Tibial nerve (tissue), 4 donors: ENCODE results near the gene BACH2.

Source experiments
- EP300 ChIP-seq, 2 donors: sonication (generic); formaldehyde crosslinking; IDR thresholded peaks; one replicate each; pipeline ENCODE4 v1.6.1; 2017; ENCODE audit warnings: antibody characterized with exemption in 2 of 2, mild to moderate bottlenecking in 1 of 2
- POLR2A ChIP-seq, 2 donors: fragments of 450-650 bp; IDR thresholded peaks; one replicate each; pipeline ENCODE4 v1.6.1; 2017; ENCODE audit warnings: antibody characterized with exemption in 2 of 2, mild to moderate bottlenecking in 2 of 2, moderate library complexity in 2 of 2
- TF ChIP-seq, protein P1 (sequence below), 5 experiments: fragments of 200-600 bp in 3 of 5; fragments of 450-650 bp in 2 of 5; sonication (generic) in 3 of 5; IDR thresholded peaks; one replicate each; pipeline ENCODE4 v1.5.1; 2016 to 2019; ENCODE audit warnings: antibody characterized with exemption in 5 of 5, mild to moderate bottlenecking in 3 of 5, moderate library complexity in 2 of 5

DNA sequence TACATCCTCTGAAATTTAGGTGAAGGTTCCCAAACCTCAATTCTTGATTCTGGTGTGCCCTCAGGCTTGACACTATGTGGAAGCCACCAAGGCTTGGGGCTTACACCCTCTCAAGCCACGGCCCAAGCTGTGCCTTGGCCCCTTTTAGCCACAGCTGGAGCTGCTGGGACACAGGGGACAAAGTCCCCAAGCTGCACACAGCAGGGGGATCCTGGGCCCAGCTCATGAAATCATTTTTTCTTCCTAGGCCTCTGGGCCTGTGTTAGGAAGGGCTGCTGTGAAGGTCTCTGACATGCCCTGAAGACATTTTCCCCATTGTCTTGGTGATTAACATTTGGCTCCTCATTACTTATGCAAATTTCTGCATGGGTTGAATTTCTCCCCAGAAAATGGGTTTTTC lies 37.3 kb upstream of the BACH2 start:
- TF ChIP-seq, protein P1, sequence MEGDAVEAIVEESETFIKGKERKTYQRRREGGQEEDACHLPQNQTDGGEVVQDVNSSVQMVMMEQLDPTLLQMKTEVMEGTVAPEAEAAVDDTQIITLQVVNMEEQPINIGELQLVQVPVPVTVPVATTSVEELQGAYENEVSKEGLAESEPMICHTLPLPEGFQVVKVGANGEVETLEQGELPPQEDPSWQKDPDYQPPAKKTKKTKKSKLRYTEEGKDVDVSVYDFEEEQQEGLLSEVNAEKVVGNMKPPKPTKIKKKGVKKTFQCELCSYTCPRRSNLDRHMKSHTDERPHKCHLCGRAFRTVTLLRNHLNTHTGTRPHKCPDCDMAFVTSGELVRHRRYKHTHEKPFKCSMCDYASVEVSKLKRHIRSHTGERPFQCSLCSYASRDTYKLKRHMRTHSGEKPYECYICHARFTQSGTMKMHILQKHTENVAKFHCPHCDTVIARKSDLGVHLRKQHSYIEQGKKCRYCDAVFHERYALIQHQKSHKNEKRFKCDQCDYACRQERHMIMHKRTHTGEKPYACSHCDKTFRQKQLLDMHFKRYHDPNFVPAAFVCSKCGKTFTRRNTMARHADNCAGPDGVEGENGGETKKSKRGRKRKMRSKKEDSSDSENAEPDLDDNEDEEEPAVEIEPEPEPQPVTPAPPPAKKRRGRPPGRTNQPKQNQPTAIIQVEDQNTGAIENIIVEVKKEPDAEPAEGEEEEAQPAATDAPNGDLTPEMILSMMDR (IDR thresholded peaks at IDR 0.05): no peak
- TF ChIP-seq EP300 (IDR thresholded peaks at IDR 0.05) (no peak), POLR2A (IDR thresholded peaks at IDR 0.05) (no peak)
